HepG2 (cell line): ENCODE measurements around the gene NTN5. TPM values are rescaled to one million over a fixed set of nuclear protein-coding genes. Genes with fewer than 3 reads are reported as not detected.

Source experiments
- HDAC2 ChIP-seq: sonication (generic); formaldehyde crosslinking; IDR thresholded peaks from 2 replicates; pipeline ENCODE4 v1.4.0; 2020; ENCODE audit warnings: missing genetic modification reagents
- HHEX ChIP-seq: IDR thresholded peaks from 2 replicates; pipeline ENCODE4 v1.6.1; 2016; ENCODE audit warnings: control low read depth
- MXI1 ChIP-seq: IDR thresholded peaks from 3 replicates; pipeline ENCODE4 v1.6.1; 2012; ENCODE audit warnings: low read depth, low read length, inconsistent platforms, borderline replicate concordance
- RXRB ChIP-seq: IDR thresholded peaks from 2 replicates; pipeline ENCODE4 v1.6.1; 2016; ENCODE audit warnings: borderline replicate concordance, missing genetic modification reagents, missing compliant biosample characterization
- SMYD3 ChIP-seq: sonication (generic); formaldehyde crosslinking; IDR thresholded peaks from 2 replicates; pipeline ENCODE4 v1.8.1; 2023; ENCODE audit warnings: mild to moderate bottlenecking, missing genetic modification reagents
- SP1 ChIP-seq, 2 experiments: fragments of 450-650 bp in 1 of 2; sonication (generic) in 1 of 2; formaldehyde crosslinking in 1 of 2; IDR thresholded peaks; 2 replicates each; pipeline versions ENCODE4 v1.4.0 to v1.6.1; 2016 to 2020; ENCODE audit warnings: missing genetic modification reagents in 1 of 2
- TBX2 ChIP-seq: sonication (generic); formaldehyde crosslinking; IDR thresholded peaks from 2 replicates; pipeline ENCODE4 v1.5.0; 2020; ENCODE audit warnings: missing genetic modification reagents, mild to moderate bottlenecking, borderline replicate concordance
- XBP1 ChIP-seq: sonication (generic); formaldehyde crosslinking; IDR thresholded peaks from 2 replicates; pipeline ENCODE4 v1.5.0; 2020; ENCODE audit warnings: missing genetic modification reagents
- ZBTB3 ChIP-seq: sonication (generic); formaldehyde crosslinking; IDR thresholded peaks from 2 replicates; pipeline ENCODE4 v1.4.0; 2020; ENCODE audit warnings: low read depth, mild to moderate bottlenecking, moderate library complexity, missing genetic modification reagents, borderline replicate concordance
- ZBTB8A ChIP-seq: sonication (generic); formaldehyde crosslinking; IDR thresholded peaks from 2 replicates; pipeline ENCODE4 v1.4.0; 2020; ENCODE audit warnings: mild to moderate bottlenecking, low read depth, missing genetic modification reagents, borderline replicate concordance
- ZFP36 ChIP-seq: fragments of 150-350 bp; IDR thresholded peaks from 2 replicates; pipeline ENCODE4 v1.6.1; 2018; ENCODE audit warnings: borderline replicate concordance, low read length, low read depth; ENCODE audit not compliant: partially characterized antibody
- ZNF564 ChIP-seq: sonication (generic); formaldehyde crosslinking; IDR thresholded peaks from 2 replicates; pipeline ENCODE4 v1.8.1; 2023; ENCODE audit warnings: mild to moderate bottlenecking, missing genetic modification reagents
- ZNF792 ChIP-seq: IDR thresholded peaks from 2 replicates; pipeline ENCODE4 v1.6.1; 2016
- polyA plus RNA-seq, 8 experiments: library from polyadenylated mRNA; depleted of rRNA in 3 of 8; stranded (reverse) in 7 of 8; unstranded in 1 of 8; fragments of >200 nt; fragmentation: Illumina TruSeq in 4 of 8; extraction: Trizol in 4 of 8; gene quantifications; 2 replicates each; pipeline versions ENCODE4 v1.2.1 to v1.2.3, GENCODE V29; 2011 to 2016; ENCODE audit warnings: low read depth in 4 of 8, missing spikeins in 1 of 8, mixed read lengths in 1 of 8; ENCODE audit not compliant: insufficient read depth in 1 of 8
- total RNA-seq, 5 experiments: library from RNA; depleted of rRNA; stranded (reverse); fragments of >200 nt; fragmentation: Illumina TruSeq; extraction: Trizol; gene quantifications; 2 replicates each; pipeline ENCODE4 v1.2.3, GENCODE V29; 2016; ENCODE audit warnings: low read depth in 1 of 5
- TF ChIP-seq, protein P1 (sequence below), 2 experiments: sonication (generic) in 1 of 2; formaldehyde crosslinking in 1 of 2; IDR thresholded peaks; 2 replicates each; pipeline versions ENCODE4 v1.6.1 to v1.9.0; 2014 to 2022; ENCODE audit warnings: antibody characterized with exemption in 1 of 2, borderline replicate concordance in 1 of 2, inconsistent platforms in 1 of 2, low read depth in 1 of 2, missing genetic modification reagents in 1 of 2
- TF ChIP-seq, protein P2 (sequence below), 2 experiments: sonication (generic) in 1 of 2; formaldehyde crosslinking in 1 of 2; IDR thresholded peaks; 2 replicates each; pipeline versions ENCODE4 v1.5.1 to v1.6.1; 2011 to 2020; ENCODE audit warnings: borderline replicate concordance in 1 of 2, low read depth in 1 of 2, low read length in 1 of 2, mild to moderate bottlenecking in 1 of 2, missing genetic modification reagents in 1 of 2, moderate library complexity in 1 of 2
- TF ChIP-seq, protein P3 (sequence below): IDR thresholded peaks from 2 replicates; pipeline ENCODE4 v1.6.1; 2016; ENCODE audit warnings: mild to moderate bottlenecking

The NTN5 gene
- total and polyA plus RNA-seq, 2 of the 13 experiments (the other 11 are each of a cell fraction or from before 2014, with no cell fraction given): 0.05 TPM; not detected in 1

DNA sequence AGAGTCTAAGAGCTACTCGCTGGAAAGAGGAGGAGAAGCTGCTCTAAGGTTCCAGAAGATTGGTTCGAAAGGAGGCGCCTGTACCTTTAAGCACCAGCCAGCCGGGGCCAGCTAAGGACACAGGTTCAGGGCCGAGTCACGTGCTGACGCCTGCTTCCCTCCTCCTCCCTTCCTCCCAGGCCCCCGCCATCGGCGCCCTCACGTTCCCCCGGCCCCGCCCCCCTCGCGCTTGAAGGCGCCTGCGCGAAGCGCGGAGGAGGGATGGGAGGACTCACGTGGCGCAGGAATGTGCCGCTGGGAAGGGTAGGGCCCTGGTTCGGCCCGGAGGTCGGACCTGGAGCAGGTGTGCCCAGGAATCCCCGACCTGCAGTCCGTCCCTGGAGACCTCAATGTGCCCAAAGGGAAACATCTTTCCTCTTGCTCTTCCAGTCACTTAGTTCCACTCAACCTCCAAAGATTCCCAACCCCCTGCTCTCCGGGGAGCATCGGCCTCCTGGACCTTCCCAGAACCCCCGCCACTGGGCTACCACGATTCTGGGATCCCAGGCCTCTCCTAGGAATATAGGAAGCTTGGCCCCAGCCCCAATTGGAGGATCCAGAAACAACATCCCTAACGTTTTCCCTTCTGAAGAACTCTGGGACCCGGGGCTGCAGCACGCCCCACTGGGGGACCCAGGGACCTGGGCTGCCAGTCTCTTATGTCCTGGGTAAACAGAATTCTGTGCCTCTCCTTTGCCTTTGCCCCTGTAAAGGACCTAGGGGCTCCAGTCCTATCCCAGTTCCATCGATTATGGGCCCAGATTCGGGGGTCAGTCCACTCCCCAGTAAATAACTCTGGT lies 38.2 kb downstream of the NTN5 start (continued):
- TF ChIP-seq, protein P1, sequence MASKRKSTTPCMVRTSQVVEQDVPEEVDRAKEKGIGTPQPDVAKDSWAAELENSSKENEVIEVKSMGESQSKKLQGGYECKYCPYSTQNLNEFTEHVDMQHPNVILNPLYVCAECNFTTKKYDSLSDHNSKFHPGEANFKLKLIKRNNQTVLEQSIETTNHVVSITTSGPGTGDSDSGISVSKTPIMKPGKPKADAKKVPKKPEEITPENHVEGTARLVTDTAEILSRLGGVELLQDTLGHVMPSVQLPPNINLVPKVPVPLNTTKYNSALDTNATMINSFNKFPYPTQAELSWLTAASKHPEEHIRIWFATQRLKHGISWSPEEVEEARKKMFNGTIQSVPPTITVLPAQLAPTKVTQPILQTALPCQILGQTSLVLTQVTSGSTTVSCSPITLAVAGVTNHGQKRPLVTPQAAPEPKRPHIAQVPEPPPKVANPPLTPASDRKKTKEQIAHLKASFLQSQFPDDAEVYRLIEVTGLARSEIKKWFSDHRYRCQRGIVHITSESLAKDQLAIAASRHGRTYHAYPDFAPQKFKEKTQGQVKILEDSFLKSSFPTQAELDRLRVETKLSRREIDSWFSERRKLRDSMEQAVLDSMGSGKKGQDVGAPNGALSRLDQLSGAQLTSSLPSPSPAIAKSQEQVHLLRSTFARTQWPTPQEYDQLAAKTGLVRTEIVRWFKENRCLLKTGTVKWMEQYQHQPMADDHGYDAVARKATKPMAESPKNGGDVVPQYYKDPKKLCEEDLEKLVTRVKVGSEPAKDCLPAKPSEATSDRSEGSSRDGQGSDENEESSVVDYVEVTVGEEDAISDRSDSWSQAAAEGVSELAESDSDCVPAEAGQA (IDR thresholded peaks at IDR 0.05; ENCODE audit: low read depth): no peak
- TF ChIP-seq, protein P1 (CRISPR knock-in tag; IDR thresholded peaks at IDR 0.05; ENCODE audit: borderline replicate concordance): no peak
- no peak for TF ChIP-seq SP1 (IDR thresholded peaks at IDR 0.05)
- peak; percentile 49 for TF ChIP-seq SP1 (CRISPR knock-in tag; IDR thresholded peaks at IDR 0.05)
- TF ChIP-seq ZNF564 (CRISPR knock-in tag): no peak
- no peak for TF ChIP-seq ZBTB8A (CRISPR knock-in tag)
- peak; percentile 81; the same call in 1 of the 3 replicates for TF ChIP-seq MXI1
- peak; percentile 55; the same call in 1 of the 2 replicates for TF ChIP-seq HDAC2 (CRISPR knock-in tag)
- peak; percentile 38; the same call in 1 of the 2 replicates for TF ChIP-seq SMYD3
- TF ChIP-seq, protein P2, sequence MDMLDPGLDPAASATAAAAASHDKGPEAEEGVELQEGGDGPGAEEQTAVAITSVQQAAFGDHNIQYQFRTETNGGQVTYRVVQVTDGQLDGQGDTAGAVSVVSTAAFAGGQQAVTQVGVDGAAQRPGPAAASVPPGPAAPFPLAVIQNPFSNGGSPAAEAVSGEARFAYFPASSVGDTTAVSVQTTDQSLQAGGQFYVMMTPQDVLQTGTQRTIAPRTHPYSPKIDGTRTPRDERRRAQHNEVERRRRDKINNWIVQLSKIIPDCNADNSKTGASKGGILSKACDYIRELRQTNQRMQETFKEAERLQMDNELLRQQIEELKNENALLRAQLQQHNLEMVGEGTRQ (IDR thresholded peaks at IDR 0.05; ENCODE audit: low read depth, low read length): peak; percentile 90
- TF ChIP-seq, protein P2 (CRISPR knock-in tag; IDR thresholded peaks at IDR 0.05; ENCODE audit: borderline replicate concordance): peak; percentile 90; the same call in 1 of the 2 replicates
- no peak for TF ChIP-seq HHEX (CRISPR knock-in tag)
- TF ChIP-seq ZBTB3 (CRISPR knock-in tag): no peak
- peak; percentile 22; the same call in 1 of the 2 replicates for TF ChIP-seq ZNF792 (CRISPR knock-in tag)
- TF ChIP-seq RXRB (CRISPR knock-in tag): peak; percentile 100
- TF ChIP-seq, protein P3, sequence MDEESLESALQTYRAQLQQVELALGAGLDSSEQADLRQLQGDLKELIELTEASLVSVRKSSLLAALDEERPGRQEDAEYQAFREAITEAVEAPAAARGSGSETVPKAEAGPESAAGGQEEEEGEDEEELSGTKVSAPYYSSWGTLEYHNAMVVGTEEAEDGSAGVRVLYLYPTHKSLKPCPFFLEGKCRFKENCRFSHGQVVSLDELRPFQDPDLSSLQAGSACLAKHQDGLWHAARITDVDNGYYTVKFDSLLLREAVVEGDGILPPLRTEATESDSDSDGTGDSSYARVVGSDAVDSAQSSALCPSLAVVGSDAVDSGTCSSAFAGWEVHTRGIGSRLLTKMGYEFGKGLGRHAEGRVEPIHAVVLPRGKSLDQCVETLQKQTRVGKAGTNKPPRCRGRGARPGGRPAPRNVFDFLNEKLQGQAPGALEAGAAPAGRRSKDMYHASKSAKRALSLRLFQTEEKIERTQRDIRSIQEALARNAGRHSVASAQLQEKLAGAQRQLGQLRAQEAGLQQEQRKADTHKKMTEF (CRISPR knock-in tag): peak; percentile 72
- TF ChIP-seq TBX2 (CRISPR knock-in tag): peak; percentile 81
- no peak for TF ChIP-seq XBP1 (CRISPR knock-in tag)
- TF ChIP-seq ZFP36: no peak
